ENCODE results near the gene PSMC3IP. TPM values are rescaled to one million over a fixed set of nuclear protein-coding genes. Genes with fewer than 3 reads are reported as not detected.

The PSMC3IP gene, protein sequence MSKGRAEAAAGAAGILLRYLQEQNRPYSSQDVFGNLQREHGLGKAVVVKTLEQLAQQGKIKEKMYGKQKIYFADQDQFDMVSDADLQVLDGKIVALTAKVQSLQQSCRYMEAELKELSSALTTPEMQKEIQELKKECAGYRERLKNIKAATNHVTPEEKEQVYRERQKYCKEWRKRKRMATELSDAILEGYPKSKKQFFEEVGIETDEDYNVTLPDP
- 10 to 100 TPM; 13.6 to 14.1 TPM for total RNA-seq

DNA sequence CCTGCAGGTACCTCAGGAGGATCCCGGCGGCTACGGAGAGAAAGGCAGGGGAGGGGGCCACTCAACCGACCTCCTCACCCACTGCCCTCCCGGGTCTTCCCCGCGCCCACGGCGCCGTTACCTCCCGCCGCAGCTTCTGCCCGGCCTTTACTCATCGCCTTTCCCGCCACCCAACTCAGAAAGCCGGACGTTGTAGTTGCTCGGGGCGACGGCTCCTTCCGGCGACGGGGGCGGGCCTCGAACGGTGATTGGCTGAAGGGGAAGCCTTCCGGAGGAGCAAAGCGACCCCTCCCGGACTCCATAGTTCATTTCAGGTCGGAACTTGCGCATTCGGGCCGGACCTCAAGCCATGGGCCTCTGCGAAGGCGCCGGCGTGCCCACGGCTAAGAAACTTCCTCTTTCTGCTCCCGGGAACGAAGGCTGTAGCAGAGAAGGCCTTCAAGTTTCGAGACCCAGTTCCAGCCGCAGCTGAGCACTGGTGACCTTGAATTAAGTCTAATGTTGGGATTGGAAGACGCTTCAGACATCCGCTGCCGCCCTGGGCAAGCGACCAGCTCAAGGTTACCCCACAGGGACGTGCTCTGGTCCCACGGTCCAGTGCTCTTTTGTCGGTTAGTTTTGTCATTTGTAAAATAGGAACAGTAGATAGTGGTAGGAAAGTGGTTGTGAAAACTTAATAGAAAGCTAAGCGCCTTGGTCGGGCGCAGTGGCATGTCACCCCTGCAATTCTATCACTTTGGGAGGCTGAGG is at the start of gene PSMC3IP:
Gene PSMC3IP (minus strand): TSS at position 198 of the 750 bp plus-strand sequence. CDS start 43 bp downstream, at position 155.

DNA sequence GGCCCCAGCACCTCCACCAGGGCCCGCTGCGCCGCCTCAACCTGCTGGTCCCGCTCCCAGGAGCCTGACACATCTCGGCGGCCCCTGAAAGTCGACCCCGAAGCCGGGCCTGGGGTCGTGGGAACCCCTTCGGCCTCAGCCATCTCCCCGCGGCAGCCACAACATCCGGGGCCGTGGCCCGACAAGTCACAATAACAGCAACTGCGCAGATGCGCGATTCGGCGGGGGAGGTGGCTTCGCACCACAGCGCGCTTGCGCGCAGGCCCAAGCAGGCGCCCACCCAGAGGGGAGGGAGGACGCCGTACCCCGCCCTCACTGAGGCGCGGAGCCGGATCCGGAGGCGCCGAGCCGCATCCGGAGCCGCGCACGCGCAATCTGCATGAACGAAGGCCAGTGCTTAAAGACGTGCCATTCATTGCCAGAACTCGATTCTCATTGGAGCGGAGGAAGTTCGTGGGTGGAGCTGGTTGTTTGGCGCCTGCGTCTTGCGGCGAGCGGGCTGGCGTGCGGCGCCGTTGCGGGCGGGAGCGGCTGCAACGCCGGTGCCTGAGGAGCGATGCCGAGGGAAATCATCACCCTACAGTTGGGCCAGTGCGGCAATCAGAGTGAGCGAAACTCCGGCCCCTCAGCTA is 31.8 kb upstream of the PSMC3IP start, which contains the start of the genes RETREG3 and TUBG1:
Gene RETREG3 (minus strand): TSS at position 193 of the 632 bp plus-strand sequence. CDS start 50 bp downstream, at position 143.
Gene TUBG1 (plus strand): TSS at position 502 of the 632 bp plus-strand sequence. CDS start 55 bp downstream, at position 557.

DNA sequence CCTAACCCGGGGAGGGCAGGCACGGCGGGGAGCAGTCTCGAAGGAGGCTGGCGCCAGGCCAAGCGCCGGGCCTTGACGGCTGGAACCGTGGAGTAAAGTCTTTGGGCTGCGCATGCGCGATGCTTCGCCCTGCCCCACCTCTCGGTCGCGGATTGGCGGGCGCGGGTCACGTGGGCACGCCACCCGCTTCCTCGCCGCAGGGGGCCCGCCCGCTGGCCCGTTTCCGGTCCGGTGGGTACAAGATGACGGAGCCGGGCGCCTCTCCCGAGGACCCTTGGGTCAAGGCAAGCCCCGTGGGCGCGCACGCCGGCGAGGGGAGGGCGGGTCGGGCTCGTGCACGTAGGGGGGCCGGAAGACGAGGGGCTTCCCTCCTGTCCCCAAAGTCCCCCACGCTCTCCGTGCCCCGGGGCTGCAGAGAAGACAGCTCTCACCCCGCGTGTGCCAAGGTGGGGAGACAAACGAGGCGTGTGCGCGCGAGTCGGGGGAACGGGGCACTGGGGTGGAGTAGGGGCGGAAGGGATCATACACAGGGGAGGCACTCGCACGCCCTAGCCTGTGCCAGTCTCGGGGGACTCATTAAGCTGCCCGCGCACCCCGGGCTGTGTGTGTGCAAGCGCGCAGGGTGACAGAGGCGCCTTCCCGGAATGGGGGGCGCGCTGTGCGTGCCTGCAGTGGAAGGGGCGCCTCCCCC is 10.5 kb downstream of the PSMC3IP start, which contains the start of gene MLX:
Gene MLX (plus strand): TSS at position 218 of the 691 bp plus-strand sequence. CDS start 25 bp downstream, at position 243.

DNA sequence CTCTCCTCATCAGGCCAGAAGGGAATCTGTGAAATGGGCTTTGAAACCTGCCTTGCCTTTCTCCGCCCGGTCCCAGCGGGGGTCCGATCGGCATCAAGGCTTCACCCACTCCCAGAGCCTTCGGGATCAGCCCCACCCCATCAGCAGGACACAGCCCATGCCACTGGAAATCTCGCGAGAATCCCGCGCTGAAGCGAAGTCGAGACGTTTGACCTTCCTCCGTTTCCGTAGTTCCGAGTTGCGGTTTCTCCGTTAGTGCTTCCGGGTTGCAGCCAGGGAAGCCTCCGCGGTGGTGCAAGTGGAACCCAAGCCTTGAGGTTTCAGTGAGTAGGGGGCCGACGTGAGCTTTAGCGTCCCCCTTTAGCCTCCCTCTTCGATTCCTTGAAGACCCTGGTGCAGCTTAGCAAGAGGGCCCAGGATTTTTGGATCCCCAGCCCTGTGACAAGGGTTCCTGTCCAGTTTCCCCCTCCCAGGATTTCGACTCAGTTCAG is 15.6 kb downstream of the PSMC3IP start, which contains the start of gene COASY:
Gene COASY (plus strand): TSS at position 252 of the 491 bp plus-strand sequence. CDS start 475 bp downstream, outside the sequence.

DNA sequence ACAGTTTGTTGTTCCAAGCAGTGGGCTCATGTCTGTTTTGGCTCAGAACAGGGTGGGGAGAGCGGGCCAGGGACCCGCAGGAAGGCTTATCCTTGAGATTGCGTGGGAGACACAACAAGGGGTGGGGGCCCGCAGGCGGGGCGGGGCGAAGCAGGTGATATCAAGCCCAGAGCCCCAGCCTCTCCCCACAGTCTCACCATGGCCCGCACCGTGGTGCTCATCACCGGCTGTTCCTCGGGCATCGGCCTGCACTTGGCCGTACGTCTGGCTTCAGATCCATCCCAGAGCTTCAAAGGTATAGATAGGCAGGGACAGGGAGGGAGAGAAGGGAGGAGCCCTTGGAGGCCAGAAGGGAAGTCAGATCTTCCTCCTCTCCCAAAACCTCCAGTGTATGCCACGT is 24.8 kb downstream of the PSMC3IP start, which contains the start of gene HSD17B1:
Gene HSD17B1 (plus strand): TSS at position 188 of the 400 bp plus-strand sequence. CDS start 11 bp downstream, at position 199.

DNA sequence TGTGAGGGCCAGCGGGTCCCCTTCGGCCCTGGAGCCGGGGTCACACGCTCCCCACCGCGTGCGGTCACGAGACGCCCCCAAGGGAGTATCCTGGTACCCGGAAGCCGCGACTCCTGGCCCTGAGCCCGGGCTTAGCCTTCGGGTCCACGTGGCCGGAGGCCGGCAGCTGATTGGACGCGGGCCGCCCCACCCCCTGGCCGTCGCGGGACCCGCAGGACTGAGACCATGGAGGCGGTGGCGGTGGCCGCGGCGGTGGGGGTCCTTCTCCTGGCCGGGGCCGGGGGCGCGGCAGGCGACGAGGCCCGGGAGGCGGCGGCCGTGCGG is 41.5 kb downstream of the PSMC3IP start, which contains the start of gene NAGLU:
Gene NAGLU (plus strand): TSS at position 194 of the 324 bp plus-strand sequence. CDS start 32 bp downstream, at position 226.

Other genes with a start within 250 kb of the PSMC3IP start
- 100 to 1,000 TPM; 123 TPM for gene STAT3, start 189.3 kb downstream of the PSMC3IP start, total RNA-seq
- gene CAVIN1, start 154.5 kb downstream of the PSMC3IP start, total RNA-seq: 1 to 10 TPM; 1.4 TPM
- 1 to 10 TPM; 6.6 to 8.0 TPM for gene ATP6V0A1, start 118.9 kb downstream of the PSMC3IP start, total RNA-seq
- gene NAGLU, start 41.5 kb downstream of the PSMC3IP start, total RNA-seq: 10 to 100 TPM; 20.3 to 23.5 TPM
- under 1 TPM; 0.51 to 0.73 TPM for gene HSD17B1, start 24.8 kb downstream of the PSMC3IP start, total RNA-seq
- 10 to 100 TPM; 69.8 to 70.7 TPM for gene COASY, start 15.6 kb downstream of the PSMC3IP start, total RNA-seq
- 10 to 100 TPM; 54.4 to 61.3 TPM for gene MLX, start 10.6 kb downstream of the PSMC3IP start, total RNA-seq
- gene RETREG3, start 31.6 kb upstream of the PSMC3IP start, total RNA-seq: 10 to 100 TPM; 73.0 to 73.6 TPM
- gene TUBG1, start 32.0 kb upstream of the PSMC3IP start, total RNA-seq: 10 to 100 TPM; 37.6 to 39.0 TPM
- gene TUBG2, start 81.6 kb upstream of the PSMC3IP start, total RNA-seq: 1 to 10 TPM; 8.5 to 8.8 TPM
- gene PLEKHH3, start 99.3 kb upstream of the PSMC3IP start, total RNA-seq: 1 to 10 TPM; 1.6 TPM
- under 1 TPM; 0.35 to 0.39 TPM for gene CCR10, start 104.1 kb upstream of the PSMC3IP start, total RNA-seq
- gene CNTNAP1, start 104.8 kb upstream of the PSMC3IP start, total RNA-seq: 1 to 10 TPM; 1.5 TPM
- gene EZH1, start 167.3 kb upstream of the PSMC3IP start, total RNA-seq: 10 to 100 TPM; 56.2 to 66.4 TPM
- gene RAMP2, start 183.5 kb upstream of the PSMC3IP start, total RNA-seq: not detected
- 10 to 100 TPM; 43.7 to 48.8 TPM for gene VPS25, start 195.7 kb upstream of the PSMC3IP start, total RNA-seq
- gene WNK4, start 202.9 kb upstream of the PSMC3IP start, total RNA-seq: under 1 TPM; 0.08 to 0.26 TPM
- gene COA3, start 221.0 kb upstream of the PSMC3IP start, total RNA-seq: 10 to 100 TPM; 37.4 to 40.4 TPM
- gene CNTD1, start 221.1 kb upstream of the PSMC3IP start, total RNA-seq: under 1 TPM in 1 of 2 experiments, not detected in 1; 0.20 TPM
- gene BECN1, start 246.6 kb upstream of the PSMC3IP start, total RNA-seq: 10 to 100 TPM; 83.5 to 93.9 TPM